GM21723 (cell line): ENCODE results near the gene RUNX2.

ENCODE experiments used
- ATAC-seq: cut with Tn5 transposase; IDR thresholded peaks from one replicate; pipeline ENCODE4 v1.9.1; 2021; ENCODE audit warnings: mild to moderate bottlenecking, moderate library complexity; ENCODE audit not compliant: unreplicated experiment

Gene RUNX2

GRCh38 chr6:45635284-45635867 is 307.2 kb downstream of the RUNX2 start:
- ATAC-seq: no peak

- ATAC-seq: no peak
Observed at GRCh38 chr6:45637056-45637455, 308.9 kb downstream of the RUNX2 start.

- no peak for ATAC-seq
Observed at GRCh38 chr6:45637611-45638257, 309.6 kb downstream of the RUNX2 start.

GRCh38 chr6:45640081-45640491 is 312.0 kb downstream of the RUNX2 start:
- no peak for ATAC-seq

- ATAC-seq: no peak
Observed at GRCh38 chr6:45640811-45641210, 312.7 kb downstream of the RUNX2 start.

GRCh38 chr6:45642331-45643125 is 314.4 kb downstream of the RUNX2 start:
- ATAC-seq: no peak

- no peak for ATAC-seq
Observed at GRCh38 chr6:45643126-45643525, 315.0 kb downstream of the RUNX2 start.

GRCh38 chr6:45644720-45645119 is 316.6 kb downstream of the RUNX2 start:
- ATAC-seq: no peak

GRCh38 chr6:45645302-45645701 is 317.2 kb downstream of the RUNX2 start:
- ATAC-seq: peak; percentile 74

GRCh38 chr6:45647341-45648261 is 319.5 kb downstream of the RUNX2 start:
- no peak for ATAC-seq

- ATAC-seq: no peak
Observed at GRCh38 chr6:45648262-45648620, 320.1 kb downstream of the RUNX2 start.

- ATAC-seq: no peak
Observed at GRCh38 chr6:45650524-45651135, 322.5 kb downstream of the RUNX2 start.

- ATAC-seq: no peak
Observed at GRCh38 chr6:45651301-45651700, 323.2 kb downstream of the RUNX2 start.

GRCh38 chr6:45652416-45652815 is 324.3 kb downstream of the RUNX2 start:
- no peak for ATAC-seq

- no peak for ATAC-seq
Observed at GRCh38 chr6:45653117-45653883, 325.2 kb downstream of the RUNX2 start.

- ATAC-seq: no peak
Observed at GRCh38 chr6:45654673-45655072, 326.5 kb downstream of the RUNX2 start.

GRCh38 chr6:45655745-45656476 is 327.8 kb downstream of the RUNX2 start:
- no peak for ATAC-seq

- no peak for ATAC-seq
Observed at GRCh38 chr6:45657226-45657625, 329.1 kb downstream of the RUNX2 start.

GRCh38 chr6:45658400-45658799 is 330.3 kb downstream of the RUNX2 start:
- no peak for ATAC-seq
